Thyroid gland (tissue), 4 donors: Measurements from ENCODE around the gene RANBP2.

Experiments used
- CTCF ChIP-seq, 6 experiments: fragments of 200-600 bp in 3 of 6; fragments of 450-650 bp in 3 of 6; sonication (generic) in 3 of 6; IDR thresholded peaks; one replicate each; pipeline ENCODE4 v1.5.1; 2016 to 2019; ENCODE audit warnings: antibody characterized with exemption in 6 of 6, mild to moderate bottlenecking in 2 of 6, inconsistent platforms in 1 of 6, moderate library complexity in 1 of 6
- POLR2A ChIP-seq, 2 donors: fragments of 450-650 bp; IDR thresholded peaks; one replicate each; pipeline ENCODE4 v1.6.1; 2017; ENCODE audit warnings: antibody characterized with exemption in 2 of 2, mild to moderate bottlenecking in 2 of 2, moderate library complexity in 1 of 2

GRCh38 chr2:108701806-108702205 is 17.5 kb upstream of the RANBP2 start:
- no peak for TF ChIP-seq POLR2A (IDR thresholded peaks at IDR 0.05)
- no peak for TF ChIP-seq CTCF (IDR thresholded peaks at IDR 0.05)
